AG04450 (cell line): Measurements from ENCODE around the gene ILK. TPM values are rescaled to one million over a fixed set of nuclear protein-coding genes. Genes with fewer than 3 reads are reported as not detected.

ENCODE experiments used
- CTCF ChIA-PET: fragments of 300-600, 350-600 bp; formaldehyde crosslinking; extraction: SDS; loops from one replicate; lab custom pipeline; 2022; ENCODE audit warnings: antibody characterized with exemption, inconsistent platforms; lab: Charles Lee
- POLR2A ChIA-PET: fragments of 350-600 bp; formaldehyde crosslinking; extraction: SDS; loops from one replicate; lab custom pipeline; 2021; ENCODE audit warnings: antibody characterized with exemption, inconsistent platforms; lab: Yijun Ruan, JAX
- DNase-seq: peaks from one replicate; pipeline ENCODE4 v3.0.0-alpha.2; 2011; ENCODE audit warnings: low read depth, low spot score
- H3K27ac ChIP-seq: one replicate; pipeline ENCODE4 v1.5.1; 2012; ENCODE audit warnings: low read depth, low read length, control low read depth
- H3K27me3 ChIP-seq: one replicate; pipeline ENCODE4 v1.6.0; 2012; ENCODE audit warnings: low read length; ENCODE audit not compliant: control insufficient read depth, insufficient read depth
- H3K4me3 ChIP-seq: 2 replicates; pipeline ENCODE4 v1.5.1; 2011; ENCODE audit warnings: mild to moderate bottlenecking, low read depth, low read length, control low read depth
- H3K9me3 ChIP-seq: 2 replicates; pipeline ENCODE4 v1.5.1; 2012; ENCODE audit warnings: low read length; ENCODE audit not compliant: control insufficient read depth, insufficient read depth
- polyA plus RNA-seq: library from polyadenylated mRNA; depleted of rRNA; stranded (reverse); fragments of >200 nt; gene quantifications from 2 replicates; pipeline ENCODE4 v1.2.3, GENCODE V29; 2011
- TF ChIP-seq, protein P1 (sequence below): IDR thresholded peaks from 2 replicates; pipeline ENCODE4 v1.5.1; 2011; ENCODE audit warnings: low read depth, low read length, control low read depth, inconsistent platforms

Gene ILK
- polyA plus RNA-seq, 1 experiment = 362 TPM

DNA sequence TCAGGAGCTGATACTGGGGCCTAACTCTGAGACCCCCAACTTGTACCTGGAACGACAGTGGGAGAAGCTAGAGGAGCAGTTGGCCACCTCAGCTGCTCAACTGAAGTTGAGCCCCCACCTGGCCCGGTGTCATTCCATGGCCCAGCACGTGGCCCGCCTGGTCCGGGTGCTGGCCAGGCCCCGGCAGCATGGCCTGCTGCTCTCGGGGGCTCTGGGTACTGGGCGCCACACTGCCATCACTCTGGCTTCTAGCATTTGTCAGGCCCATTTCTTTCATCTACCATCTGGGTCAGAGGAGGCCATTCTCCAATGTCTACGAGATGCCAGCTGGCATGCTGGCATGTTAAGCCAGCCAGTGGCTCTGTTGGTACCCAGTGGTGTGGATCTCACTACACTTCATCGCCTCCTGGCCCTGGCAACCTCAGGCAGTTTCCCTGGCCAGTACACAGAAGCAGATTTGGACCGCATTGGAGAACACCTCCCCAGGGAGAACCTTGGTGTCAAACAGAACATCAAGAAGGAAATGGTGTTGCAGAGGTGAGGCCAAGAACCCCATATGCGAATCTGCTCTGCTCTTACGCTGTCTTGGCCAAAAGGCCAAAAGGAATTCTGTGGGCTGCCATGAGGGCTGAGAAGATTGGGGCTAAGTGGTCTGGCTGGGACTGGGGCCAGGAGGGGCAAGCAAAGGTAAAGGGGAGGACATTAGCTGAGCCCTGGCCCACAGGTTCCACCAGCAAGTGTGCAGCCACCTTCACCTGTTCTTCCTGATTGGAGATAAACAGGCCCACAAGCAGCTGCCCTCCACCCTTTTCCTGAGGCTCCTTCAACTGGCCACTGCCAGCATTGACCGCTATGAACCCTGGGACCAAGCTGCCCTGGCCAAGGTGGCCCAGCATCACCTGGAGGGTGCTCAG, 45.6 kb upstream of the ILK start:
- CTCF ChIA-PET = interaction anchor here (1.1 kb wide), 1 partner anchor 27 kb away, joined by 4 read pairs; no protein-coding TSS in a partner anchor
- Histone ChIP-seq H3K4me3 (no peak overlapping the region), H3K27ac (no peak overlapping the region), H3K9me3 (no peaks in the 10 kb centered on the region), H3K27me3 (no peaks in the 10 kb centered on the region)
- DNase-seq = no peak
- TF ChIP-seq, protein P1, sequence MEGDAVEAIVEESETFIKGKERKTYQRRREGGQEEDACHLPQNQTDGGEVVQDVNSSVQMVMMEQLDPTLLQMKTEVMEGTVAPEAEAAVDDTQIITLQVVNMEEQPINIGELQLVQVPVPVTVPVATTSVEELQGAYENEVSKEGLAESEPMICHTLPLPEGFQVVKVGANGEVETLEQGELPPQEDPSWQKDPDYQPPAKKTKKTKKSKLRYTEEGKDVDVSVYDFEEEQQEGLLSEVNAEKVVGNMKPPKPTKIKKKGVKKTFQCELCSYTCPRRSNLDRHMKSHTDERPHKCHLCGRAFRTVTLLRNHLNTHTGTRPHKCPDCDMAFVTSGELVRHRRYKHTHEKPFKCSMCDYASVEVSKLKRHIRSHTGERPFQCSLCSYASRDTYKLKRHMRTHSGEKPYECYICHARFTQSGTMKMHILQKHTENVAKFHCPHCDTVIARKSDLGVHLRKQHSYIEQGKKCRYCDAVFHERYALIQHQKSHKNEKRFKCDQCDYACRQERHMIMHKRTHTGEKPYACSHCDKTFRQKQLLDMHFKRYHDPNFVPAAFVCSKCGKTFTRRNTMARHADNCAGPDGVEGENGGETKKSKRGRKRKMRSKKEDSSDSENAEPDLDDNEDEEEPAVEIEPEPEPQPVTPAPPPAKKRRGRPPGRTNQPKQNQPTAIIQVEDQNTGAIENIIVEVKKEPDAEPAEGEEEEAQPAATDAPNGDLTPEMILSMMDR = no peak
- POLR2A ChIA-PET = no interaction called here

DNA sequence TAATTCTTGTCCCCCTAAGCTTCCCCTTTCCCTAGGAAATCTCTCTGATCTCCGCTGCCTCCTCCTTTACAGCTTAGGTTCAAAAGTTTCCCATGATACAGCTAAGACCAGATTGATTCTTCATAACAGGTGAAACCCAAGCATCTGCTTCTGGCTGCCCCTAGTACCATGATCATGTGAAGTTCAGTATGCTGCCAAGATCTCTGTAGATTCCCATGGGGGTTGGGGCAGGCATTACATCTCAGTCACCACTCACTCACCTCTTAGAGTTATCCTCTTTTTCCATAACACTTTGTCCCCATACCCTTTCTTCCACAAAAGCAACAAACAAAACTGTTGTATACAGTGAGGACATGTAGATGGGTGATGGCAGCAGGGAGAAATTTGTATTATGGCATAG, 44.2 kb upstream of the ILK start:
- no peaks in the 10 kb centered on the region for H3K9me3 ChIP-seq
- no peak overlapping the region for H3K27ac ChIP-seq
- TF ChIP-seq, protein P1 = no peak
- no peaks in the 10 kb centered on the region for H3K27me3 ChIP-seq
- H3K4me3 ChIP-seq = no peak overlapping the region
- ChIA-PET POLR2A (no interaction called here), CTCF (interaction anchor here (1.3 kb wide), 1 partner anchor 28 kb away, joined by 3 read pairs; no protein-coding TSS in a partner anchor)
- DNase-seq = no peak

DNA sequence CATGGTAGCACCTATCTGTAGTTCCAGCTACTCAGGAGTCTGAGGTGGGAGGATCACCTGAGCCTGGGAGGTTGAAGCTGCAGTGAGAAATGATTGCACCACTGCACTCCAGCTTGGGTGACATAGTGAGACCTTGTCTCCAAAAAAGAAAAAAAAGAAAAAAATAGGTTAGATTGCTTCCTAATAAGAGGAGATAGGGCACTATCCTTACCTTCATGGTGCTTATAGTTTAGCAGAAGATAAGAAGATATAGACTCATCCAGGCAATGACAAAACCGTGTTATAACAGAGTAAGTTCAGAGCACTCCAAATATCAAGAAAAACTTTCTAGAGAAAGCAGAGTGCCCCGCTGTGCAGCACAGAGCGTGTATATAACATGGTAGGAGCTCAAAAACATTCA, 42.3 kb upstream of the ILK start:
- POLR2A ChIA-PET = no interaction called here
- Histone ChIP-seq H3K4me3 (no peak overlapping the region), H3K9me3 (no peaks in the 10 kb centered on the region), H3K27ac (no peak overlapping the region), H3K27me3 (no peaks in the 10 kb centered on the region)
- TF ChIP-seq, protein P1 = no peak
- CTCF ChIA-PET = interaction anchor here (1.0 kb wide), 1 partner anchor 198 kb away, joined by 3 read pairs; no protein-coding TSS in a partner anchor
- DNase-seq = no peak

DNA sequence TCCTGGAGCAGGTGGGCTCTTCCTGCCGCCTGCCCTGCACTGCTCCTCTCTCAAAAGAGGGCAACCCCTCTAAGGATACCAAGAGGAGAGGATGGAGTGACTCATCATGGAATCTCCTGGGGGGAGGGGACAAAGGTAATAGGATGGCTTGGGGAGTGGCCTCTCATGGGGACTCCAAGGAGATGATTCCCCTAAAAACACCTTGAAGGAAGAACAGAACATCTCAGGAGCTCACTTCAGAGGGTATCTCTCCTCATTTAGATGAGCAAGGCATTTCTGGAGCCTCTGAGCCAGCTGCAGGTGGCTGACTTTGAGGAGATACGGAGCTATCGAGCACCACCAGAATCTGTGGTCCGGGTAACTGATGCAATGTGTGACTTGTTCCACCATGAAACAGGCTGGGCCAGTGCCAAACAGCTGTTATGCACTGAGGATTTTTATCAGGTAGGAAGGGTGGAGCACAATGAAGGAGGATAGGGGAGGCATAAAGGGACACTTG, 40.4 kb upstream of the ILK start:
- TF ChIP-seq, protein P1 = no peak
- ChIA-PET CTCF (interaction anchor here (1.2 kb wide), 1 partner anchor 32 kb away, joined by 6 read pairs; no protein-coding TSS in a partner anchor), POLR2A (no interaction called here)
- DNase-seq = no peak
- Histone ChIP-seq H3K27me3 (no peaks in the 10 kb centered on the region), H3K9me3 (no peaks in the 10 kb centered on the region), H3K27ac (no peak overlapping the region), H3K4me3 (no peak overlapping the region)

DNA sequence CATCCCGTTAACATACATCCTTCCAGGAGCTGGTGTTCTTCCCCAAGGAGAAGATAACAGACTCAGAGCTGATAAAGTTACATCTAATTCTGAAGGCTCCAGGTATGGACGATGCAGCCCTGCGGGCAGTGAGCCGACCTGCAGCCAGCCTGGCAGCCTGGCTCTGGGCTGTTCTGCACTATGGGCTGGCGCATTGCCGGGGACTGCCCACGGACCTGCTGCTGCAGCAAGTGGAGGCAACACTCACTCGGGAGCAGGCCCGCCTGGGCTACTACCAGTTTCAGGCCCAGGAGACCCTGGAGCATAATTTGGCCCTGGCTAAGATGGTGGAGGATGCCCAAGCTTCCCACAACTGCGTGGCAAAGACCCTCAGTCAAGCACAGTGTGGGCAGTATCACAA, 39.9 kb upstream of the ILK start:
- Histone ChIP-seq H3K27ac (no peak overlapping the region), H3K9me3 (no peaks in the 10 kb centered on the region), H3K4me3 (no peak overlapping the region), H3K27me3 (no peaks in the 10 kb centered on the region)
- no peak for DNase-seq
- ChIA-PET POLR2A (no interaction called here), CTCF (interaction anchor here (1.2 kb wide), 1 partner anchor 32 kb away, joined by 6 read pairs; no protein-coding TSS in a partner anchor)
- TF ChIP-seq, protein P1 = no peak
